PFSK-1 (cell line): ENCODE measurements around the gene FBLN5.

Experiments
- POLR2AphosphoS5 ChIP-seq: IDR thresholded peaks from 2 replicates; pipeline ENCODE4 v1.6.1; 2012; ENCODE audit warnings: low read depth, mild to moderate bottlenecking, control low read depth, low read length, moderate library complexity
- SIN3A ChIP-seq: IDR thresholded peaks from 2 replicates; pipeline ENCODE4 v1.6.1; 2012; ENCODE audit warnings: mild to moderate bottlenecking, low read length, moderate library complexity, borderline replicate concordance; ENCODE audit not compliant: insufficient read depth
- TAF1 ChIP-seq: IDR thresholded peaks from 2 replicates; pipeline ENCODE4 v1.6.1; 2012; ENCODE audit warnings: low read length, control low read depth, borderline replicate concordance; ENCODE audit not compliant: insufficient read depth
- TF ChIP-seq, protein P1 (sequence below), 2 experiments: IDR thresholded peaks; 2 replicates each; pipeline versions ENCODE4 v1.6.1 to v1.8.0; 2011 to 2012; ENCODE audit warnings: low read depth in 2 of 2, low read length in 2 of 2, control low read depth in 1 of 2, inconsistent platforms in 1 of 2, mild to moderate bottlenecking in 1 of 2, moderate library complexity in 1 of 2; ENCODE audit not compliant: insufficient read depth in 1 of 2

DNA sequence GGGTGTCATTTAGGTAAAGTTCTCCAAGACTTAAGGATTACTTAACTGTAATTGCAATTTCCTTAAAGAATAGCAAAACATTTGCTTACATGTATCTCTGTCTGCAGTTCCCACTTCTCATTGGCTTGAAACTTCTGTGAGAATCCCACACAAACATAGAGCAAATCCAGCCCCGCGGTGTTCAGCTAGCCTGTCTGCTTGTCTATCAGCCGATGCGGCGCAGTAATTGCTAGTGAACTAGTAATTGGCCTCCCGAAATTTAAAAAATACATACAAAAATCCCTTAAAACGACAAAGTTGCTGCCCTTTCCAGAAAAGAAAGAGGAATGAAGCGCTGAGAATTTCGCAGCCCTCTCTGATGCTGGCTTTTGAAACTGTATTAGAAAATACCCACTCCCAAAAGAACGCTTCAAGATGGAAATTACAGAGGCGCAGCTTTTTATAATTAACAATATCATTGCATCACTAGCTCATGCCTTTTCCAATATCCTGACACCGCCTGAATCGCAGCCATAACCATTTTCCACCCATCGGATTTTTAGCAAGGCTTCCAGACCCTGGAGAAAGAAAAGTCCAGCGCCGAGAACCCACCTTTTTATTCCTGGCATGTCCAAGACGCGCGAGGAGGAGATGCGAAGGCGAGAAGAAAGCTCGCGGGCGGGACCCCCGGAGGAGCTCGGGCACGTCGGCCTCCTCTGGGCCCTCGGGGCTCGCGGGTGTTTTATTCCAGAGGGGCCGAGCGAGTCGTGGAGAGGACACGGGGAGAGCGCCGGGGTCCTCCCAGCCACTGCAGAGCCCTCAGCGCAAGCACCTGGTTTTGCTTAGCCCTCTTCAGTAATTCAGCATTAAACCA is 646 bp downstream of the FBLN5 start:
- TF ChIP-seq SIN3A, result no peak
- no peak for TF ChIP-seq POLR2AphosphoS5
- TF ChIP-seq, protein P1, sequence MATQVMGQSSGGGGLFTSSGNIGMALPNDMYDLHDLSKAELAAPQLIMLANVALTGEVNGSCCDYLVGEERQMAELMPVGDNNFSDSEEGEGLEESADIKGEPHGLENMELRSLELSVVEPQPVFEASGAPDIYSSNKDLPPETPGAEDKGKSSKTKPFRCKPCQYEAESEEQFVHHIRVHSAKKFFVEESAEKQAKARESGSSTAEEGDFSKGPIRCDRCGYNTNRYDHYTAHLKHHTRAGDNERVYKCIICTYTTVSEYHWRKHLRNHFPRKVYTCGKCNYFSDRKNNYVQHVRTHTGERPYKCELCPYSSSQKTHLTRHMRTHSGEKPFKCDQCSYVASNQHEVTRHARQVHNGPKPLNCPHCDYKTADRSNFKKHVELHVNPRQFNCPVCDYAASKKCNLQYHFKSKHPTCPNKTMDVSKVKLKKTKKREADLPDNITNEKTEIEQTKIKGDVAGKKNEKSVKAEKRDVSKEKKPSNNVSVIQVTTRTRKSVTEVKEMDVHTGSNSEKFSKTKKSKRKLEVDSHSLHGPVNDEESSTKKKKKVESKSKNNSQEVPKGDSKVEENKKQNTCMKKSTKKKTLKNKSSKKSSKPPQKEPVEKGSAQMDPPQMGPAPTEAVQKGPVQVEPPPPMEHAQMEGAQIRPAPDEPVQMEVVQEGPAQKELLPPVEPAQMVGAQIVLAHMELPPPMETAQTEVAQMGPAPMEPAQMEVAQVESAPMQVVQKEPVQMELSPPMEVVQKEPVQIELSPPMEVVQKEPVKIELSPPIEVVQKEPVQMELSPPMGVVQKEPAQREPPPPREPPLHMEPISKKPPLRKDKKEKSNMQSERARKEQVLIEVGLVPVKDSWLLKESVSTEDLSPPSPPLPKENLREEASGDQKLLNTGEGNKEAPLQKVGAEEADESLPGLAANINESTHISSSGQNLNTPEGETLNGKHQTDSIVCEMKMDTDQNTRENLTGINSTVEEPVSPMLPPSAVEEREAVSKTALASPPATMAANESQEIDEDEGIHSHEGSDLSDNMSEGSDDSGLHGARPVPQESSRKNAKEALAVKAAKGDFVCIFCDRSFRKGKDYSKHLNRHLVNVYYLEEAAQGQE (IDR thresholded peaks at IDR 0.05; ENCODE audit: insufficient read depth in 1 of 2, low read depth in 2 of 2, low read length in 2 of 2), result no peak
- TF ChIP-seq TAF1, result no peak
